SH-SY5Y (cell line): Measurements from ENCODE around the gene MRPL37.

Experiments used
- GATA2 ChIP-seq: IDR thresholded peaks from 2 replicates; pipeline ENCODE4 v1.6.1; 2011; ENCODE audit warnings: mild to moderate bottlenecking, low read depth, low read length
- GATA3 ChIP-seq: IDR thresholded peaks from 2 replicates; pipeline ENCODE4 v1.6.1; 2011; ENCODE audit warnings: low read depth, mild to moderate bottlenecking, low read length, moderate library complexity

DNA sequence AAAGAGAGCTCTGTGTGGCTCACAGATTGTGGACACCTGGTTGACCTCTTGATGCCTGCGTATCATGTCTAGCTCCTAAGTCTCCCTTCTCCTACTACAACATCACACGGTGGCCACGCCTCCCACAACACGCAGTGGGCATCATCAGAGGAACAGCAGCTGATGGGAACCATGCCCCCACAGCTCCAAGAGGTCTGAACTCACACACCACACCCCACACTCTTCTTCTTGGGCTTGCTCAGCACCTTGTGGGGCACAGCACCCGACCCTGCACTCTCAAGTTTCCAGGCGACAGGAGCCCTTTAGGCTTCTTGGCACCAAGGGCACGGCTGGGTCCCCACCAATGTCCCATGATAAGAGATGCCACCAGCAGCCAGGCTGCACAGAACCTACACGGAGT, 28.4 kb upstream of the MRPL37 start:
- no peak for TF ChIP-seq GATA2
- no peak for TF ChIP-seq GATA3
